H1 (cell line): ENCODE measurements around the gene CD46. TPM values are rescaled to one million over a fixed set of nuclear protein-coding genes. Genes with fewer than 3 reads are reported as not detected.

Experiments used
- CTCF ChIA-PET: fragments of 300-600 bp; sonication (Branson Sonifier 250); formaldehyde crosslinking; loops from one replicate; lab custom pipeline; 2021; ENCODE audit not compliant: partially characterized antibody; lab: Charles Lee
- POLR2A ChIA-PET: fragments of 300-600 bp; sonication (Branson Sonifier 250); formaldehyde crosslinking; loops from one replicate; lab custom pipeline; 2021; ENCODE audit warnings: inconsistent platforms; ENCODE audit not compliant: partially characterized antibody; lab: Charles Lee
- DNase-seq, 2 experiments: peaks; one replicate each; pipeline versions ENCODE4 v3.0.0 to v3.0.0-alpha.2; 2010 to 2022; ENCODE audit warnings: low spot score in 2 of 2, low read depth in 1 of 2, mixed read lengths in 1 of 2
- FAIRE-seq: peaks from 2 replicates; lab custom pipeline; 2011; peaks lifted over from hg19 to GRCh38; lab: Jason Lieb, UNC
- H2AFZ ChIP-seq: 2 replicates; pipeline ENCODE4 v1.8.1; 2012; ENCODE audit warnings: low read length, inconsistent platforms
- H2AK5ac ChIP-seq: 2 replicates; pipeline ENCODE4 v1.6.1; 2013; ENCODE audit warnings: low read depth, low read length
- H2BK120ac ChIP-seq: replicated peaks from 2 replicates; pipeline ENCODE3; 2013; ENCODE audit warnings: low read depth, low read length, inconsistent platforms
- H2BK12ac ChIP-seq: 2 replicates; pipeline ENCODE4 v1.6.1; 2013; ENCODE audit warnings: low read depth, low read length
- H2BK15ac ChIP-seq: 2 replicates; pipeline ENCODE4 v1.6.1; 2013; ENCODE audit warnings: low read length
- H2BK20ac ChIP-seq: 2 replicates; pipeline ENCODE4 v1.6.1; 2013; ENCODE audit warnings: low read length
- H2BK5ac ChIP-seq: 2 replicates; pipeline ENCODE4 v1.6.1; 2013; ENCODE audit warnings: low read depth, low read length
- H3K14ac ChIP-seq: 2 replicates; pipeline ENCODE4 v1.6.1; 2013; ENCODE audit warnings: inconsistent platforms; ENCODE audit not compliant: insufficient read length
- H3K18ac ChIP-seq: 2 replicates; pipeline ENCODE4 v1.6.1; 2013; ENCODE audit warnings: low read length; ENCODE audit errors: extremely low read depth
- H3K23ac ChIP-seq: 2 replicates; pipeline ENCODE4 v1.6.1; 2013; ENCODE audit warnings: inconsistent platforms; ENCODE audit not compliant: insufficient read length
- H3K23me2 ChIP-seq: 2 replicates; pipeline ENCODE4 v1.6.1; 2013; ENCODE audit warnings: low read depth, low read length
- H3K27ac ChIP-seq: 2 replicates; pipeline ENCODE4 v1.6.1; 2011; ENCODE audit warnings: low read depth, low read length, inconsistent platforms
- H3K27me3 ChIP-seq, 4 experiments: replicated peaks in 1 of 4; 1 replicate in 1 of 4; 2 replicates in 3 of 4; pipeline versions ENCODE4 v1.6.1 to v1.8.1; 2011 to 2013; ENCODE audit warnings: low read length in 3 of 4, mild to moderate bottlenecking in 3 of 4, inconsistent platforms in 2 of 4, mixed read lengths in 2 of 4, moderate library complexity in 1 of 4; ENCODE audit not compliant: control insufficient read depth in 3 of 4, insufficient read depth in 3 of 4; ENCODE audit errors: extremely low read depth in 1 of 4
- H3K36me3 ChIP-seq, 4 experiments: 2 replicates each; pipeline versions ENCODE4 v1.6.1 to v1.8.1; 2011 to 2013; ENCODE audit warnings: mild to moderate bottlenecking in 4 of 4, low read length in 3 of 4, moderate library complexity in 2 of 4, control low read depth in 1 of 4, inconsistent platforms in 1 of 4; ENCODE audit not compliant: insufficient read depth in 4 of 4, control insufficient read depth in 2 of 4
- H3K4ac ChIP-seq: replicated peaks from 2 replicates; pipeline ENCODE3; 2013; ENCODE audit warnings: low read length, low read depth, mixed read lengths, inconsistent platforms; ENCODE audit not compliant: insufficient read length
- H3K4me1 ChIP-seq, 4 experiments: replicated peaks in 1 of 4; 1 replicate in 1 of 4; 2 replicates in 3 of 4; pipeline versions ENCODE4 v1.6.1 to v1.8.1; 2011 to 2013; ENCODE audit warnings: low read length in 3 of 4, inconsistent platforms in 2 of 4, mixed read lengths in 1 of 4; ENCODE audit not compliant: insufficient read depth in 4 of 4, control insufficient read depth in 3 of 4
- H3K4me2 ChIP-seq, 2 experiments: 2 replicates each; pipeline versions ENCODE4 v1.6.1 to v1.8.1; 2011 to 2013; ENCODE audit warnings: low read depth in 2 of 2, low read length in 2 of 2, control low read depth in 1 of 2, inconsistent platforms in 1 of 2, mild to moderate bottlenecking in 1 of 2; ENCODE audit not compliant: insufficient read depth in 1 of 2
- H3K4me3 ChIP-seq, 4 experiments: fragments of 200-600, 300-600 bp in 1 of 4; sonication (generic), shearing (Covaris generic), sonication (Bioruptor Twin) in 1 of 4; 2 replicates each; pipeline versions ENCODE4 v1.5.1 to v1.8.1; 2011 to 2016; ENCODE audit warnings: low read length in 4 of 4, low read depth in 3 of 4, control low read depth in 2 of 4, inconsistent platforms in 2 of 4, mild to moderate bottlenecking in 2 of 4, mixed read lengths in 1 of 4, moderate library complexity in 1 of 4; ENCODE audit not compliant: insufficient read depth in 2 of 4; ENCODE audit errors: extremely low read depth in 1 of 4
- H3K56ac ChIP-seq: replicated peaks from 2 replicates; pipeline ENCODE3; 2013; ENCODE audit warnings: low read depth, mild to moderate bottlenecking, mixed read lengths, low read length, inconsistent platforms; ENCODE audit not compliant: insufficient read length
- H3K79me1 ChIP-seq: 2 replicates; pipeline ENCODE4 v1.6.1; 2013; ENCODE audit warnings: low read depth, low read length, control low read depth
- H3K79me2 ChIP-seq, 2 experiments: 2 replicates each; pipeline versions ENCODE4 v1.6.1 to v1.8.1; 2012 to 2013; ENCODE audit warnings: low read length in 2 of 2, mild to moderate bottlenecking in 2 of 2, inconsistent platforms in 1 of 2; ENCODE audit not compliant: insufficient read depth in 2 of 2, control insufficient read depth in 1 of 2
- H3K9ac ChIP-seq, 4 experiments: replicated peaks in 1 of 4; 1 replicate in 1 of 4; 2 replicates in 3 of 4; pipeline versions ENCODE4 v1.6.1 to v1.8.1; 2011 to 2013; ENCODE audit warnings: low read depth in 3 of 4, low read length in 3 of 4, control low read depth in 2 of 4, mild to moderate bottlenecking in 2 of 4, moderate library complexity in 2 of 4, inconsistent platforms in 1 of 4; ENCODE audit errors: extremely low read depth in 1 of 4
- H3K9me3 ChIP-seq, 2 experiments: 2 replicates each; pipeline versions ENCODE4 v1.6.1 to v1.8.1; 2012 to 2013; ENCODE audit warnings: mild to moderate bottlenecking in 2 of 2, moderate library complexity in 2 of 2, control low read depth in 1 of 2, inconsistent platforms in 1 of 2, low read depth in 1 of 2, low read length in 1 of 2, mixed read lengths in 1 of 2; ENCODE audit not compliant: insufficient read depth in 2 of 2
- H4K20me1 ChIP-seq, 2 experiments: replicated peaks in 1 of 2; 2 replicates each; pipeline versions ENCODE3 to v1.8.1; 2011 to 2013; ENCODE audit warnings: inconsistent platforms in 2 of 2, low read length in 2 of 2, mild to moderate bottlenecking in 1 of 2; ENCODE audit not compliant: insufficient read depth in 2 of 2, control insufficient read depth in 1 of 2
- H4K5ac ChIP-seq: 2 replicates; pipeline ENCODE4 v1.6.1; 2013; ENCODE audit warnings: low read length, low read depth, mixed read lengths, inconsistent platforms; ENCODE audit not compliant: insufficient read length
- H4K8ac ChIP-seq: 2 replicates; pipeline ENCODE4 v1.8.0; 2013; ENCODE audit warnings: mild to moderate bottlenecking, moderate library complexity, low read length, inconsistent platforms; ENCODE audit not compliant: insufficient read depth; ENCODE audit errors: extremely low read depth
- H4K91ac ChIP-seq: replicated peaks from 2 replicates; pipeline ENCODE3; 2013; ENCODE audit warnings: low read length, mixed read lengths, inconsistent platforms; ENCODE audit not compliant: insufficient read length
- ATF3 ChIP-seq: IDR thresholded peaks from 2 replicates; pipeline ENCODE4 v1.6.1; 2011; ENCODE audit warnings: low read depth, mild to moderate bottlenecking, low read length; ENCODE audit not compliant: insufficient read depth
- HDAC6 ChIP-seq: IDR thresholded peaks from one replicate; pipeline ENCODE4 v1.7.1; 2012; ENCODE audit warnings: low read depth, mild to moderate bottlenecking, inconsistent platforms, low read length, moderate library complexity
- KDM1A ChIP-seq: fragments of 200-600, 300-600 bp; sonication (generic); IDR thresholded peaks from 2 replicates; pipeline ENCODE4 v1.7.1; 2016; ENCODE audit warnings: mild to moderate bottlenecking, low read length, borderline replicate concordance
- MAX ChIP-seq: IDR thresholded peaks from 2 replicates; pipeline ENCODE4 v1.6.1; 2012; ENCODE audit warnings: inconsistent platforms
- NRF1 ChIP-seq: IDR thresholded peaks from 2 replicates; pipeline ENCODE4 v1.6.1; 2011; ENCODE audit warnings: mild to moderate bottlenecking, low read depth, low read length, improper control_type of control experiment
- RAD21 ChIP-seq, 2 experiments: IDR thresholded peaks in 1 of 2; conservative IDR thresholded peaks in 1 of 2; 2 replicates each; pipeline ENCODE4 v1.6.1; 2011; ENCODE audit warnings: low read depth in 2 of 2, low read length in 2 of 2, improper control_type of control experiment in 1 of 2, inconsistent platforms in 1 of 2, mild to moderate bottlenecking in 1 of 2, moderate library complexity in 1 of 2
- RBBP5 ChIP-seq: IDR thresholded peaks from 2 replicates; pipeline ENCODE4 v1.7.1; 2012; ENCODE audit warnings: low read depth, mild to moderate bottlenecking, inconsistent platforms, low read length, moderate library complexity, borderline replicate concordance
- TEAD4 ChIP-seq: IDR thresholded peaks from 2 replicates; pipeline ENCODE4 v1.6.1; 2012; ENCODE audit warnings: low read depth, low read length, inconsistent platforms, mixed read lengths
- USF2 ChIP-seq: IDR thresholded peaks from 2 replicates; pipeline ENCODE4 v1.6.1; 2011; ENCODE audit warnings: low read length, improper control_type of control experiment
- WGBS, 2 experiments: shearing (Covaris generic) in 1 of 2; methylation state at CpG; one replicate each; pipeline versions ENCODE4 v1.1.6 to v1.1.7; 2013 to 2015; ENCODE audit warnings: low lambda C conversion rate in 2 of 2, mixed read lengths in 2 of 2, inconsistent platforms in 1 of 2, low coverage in 1 of 2, missing lambda C conversion rate in 1 of 2; ENCODE audit not compliant: insufficient replicate concordance in 2 of 2, insufficient coverage in 1 of 2, insufficient read length in 1 of 2; ENCODE audit errors: extremely low coverage in 1 of 2, missing lambda C conversion rate in 1 of 2; 5-methylcytosine and 5-hydroxymethylcytosine counted together
- polyA plus RNA-seq, 7 experiments: library from polyadenylated mRNA; depleted of rRNA in 3 of 7; stranded (reverse) in 5 of 7; unstranded in 2 of 7; fragments of >200 nt in 5 of 7; fragments of 200-250 nt in 2 of 7; gene quantifications; 1 replicate in 5 of 7; 2 replicates in 1 of 7; 4 replicates in 1 of 7; pipeline versions ENCODE4 v1.2.1 to v1.2.3, GENCODE V29; 2011 to 2013; ENCODE audit warnings: missing spikeins in 2 of 7, mixed read lengths in 2 of 7
- total RNA-seq: library from RNA; stranded (reverse); fragmentation: NEBNext Ultra II Directional; extraction: Animal tissue kit (Norgen Biotek cat#: 25700); gene quantifications from 2 replicates; pipeline ENCODE4 v1.2.1, GENCODE V29; 2021

Gene CD46
- total and polyA plus RNA-seq, 2 of the 8 experiments (the other 6 are each of a cell fraction or from before 2014, with no cell fraction given), result 60.9 to 113 TPM

- peak overlapping the region; percentile 63 for H3K4ac ChIP-seq
- peak overlapping the region; percentile 41; the same call in 1 of the 2 replicates for H2AFZ ChIP-seq
- FAIRE-seq (no peak), DNase-seq (peak in 1 of 2 experiments; percentile 57)
- H4K91ac ChIP-seq, result no peak overlapping the region
- H3K9ac ChIP-seq, result no peak overlapping the region
- peak overlapping the region; percentile 1; the same call in 1 of the 2 replicates for H2BK12ac ChIP-seq
- no peaks in the 10 kb centered on the region for H3K79me2 ChIP-seq
- H2AK5ac ChIP-seq, result no peak overlapping the region
- no peak overlapping the region for H3K4me2 ChIP-seq
- no peaks in the 10 kb centered on the region for H3K79me1 ChIP-seq
- CTCF ChIA-PET, result interaction anchor here (0.6 to 4.1 kb wide), 31 partner anchors 8 to 328 kb away, joined by 3 to 54 read pairs (median 4); no protein-coding TSS in a partner anchor
- no peaks in the 10 kb centered on the region for H3K23me2 ChIP-seq
- H3K27ac ChIP-seq, result no peak overlapping the region
- no peak overlapping the region for H2BK5ac ChIP-seq
- no peak overlapping the region for H4K5ac ChIP-seq
- 91% methylated on average over 16 of the region's 16 CpGs; no CpG with 5 or more reads in 1 of the 2 experiments for WGBS, 2 experiments
- no peak overlapping the region for H2BK120ac ChIP-seq
- H3K14ac ChIP-seq, result no peak overlapping the region
- no peak overlapping the region for H3K18ac ChIP-seq
- no peak overlapping the region for H2BK20ac ChIP-seq
- H4K8ac ChIP-seq, result peak overlapping the region; percentile 88; the same call in 1 of the 2 replicates
- H3K4me3 ChIP-seq, result no peak overlapping the region
- H3K9me3 ChIP-seq, result no peaks in the 10 kb centered on the region
- H3K36me3 ChIP-seq, result no peaks in the 10 kb centered on the region
- no peak overlapping the region for H3K23ac ChIP-seq
- H4K20me1 ChIP-seq, result no peaks in the 10 kb centered on the region
- POLR2A ChIA-PET, result interaction anchor here (0.7 kb wide), 1 partner anchor 12 kb away, joined by 3 read pairs; no protein-coding TSS in a partner anchor
- H3K56ac ChIP-seq, result no peak overlapping the region
- no peaks in the 10 kb centered on the region for H3K27me3 ChIP-seq
- no peaks in the 10 kb centered on the region; a peak in 1 of 7 replicates for H3K4me1 ChIP-seq
- H2BK15ac ChIP-seq, result no peak overlapping the region; the same call in 1 of the 2 replicates
- TF ChIP-seq RBBP5 (no peak), ATF3 (no peak), HDAC6 (no peak), KDM1A (no peak), MAX (peak; percentile 61), USF2 (peak; percentile 60; the same call in 1 of the 2 replicates), RAD21 (IDR thresholded peaks at IDR 0.05 in 1 of 2, conservative IDR thresholded peaks at IDR 0.05 in 1 of 2; ENCODE audit: low read depth in 2 of 2, low read length in 2 of 2) (peak; percentile 43 to 57), TEAD4 (no peak), NRF1 (no peak)
Measured at GRCh38 chr1:207811920-207812720, 60.3 kb downstream of the CD46 start.
